Stimulated activated CD4-positive, alpha-beta T cell treated with anti-CD3 and anti-CD28 coated beads, Interleukin-4, amount 100 ng/mL, for 1 hour (primary cell): ENCODE data around the gene NR3C1.

Experiments used
- DNase-seq: peaks from one replicate; pipeline ENCODE4 v3.0.0-alpha.2; 2020

NR3C1 gene

GRCh38 chr5:143302341-143303045 is 101.0 kb downstream of the NR3C1 start:
- no peak for DNase-seq

GRCh38 chr5:143297756-143298155 is 105.7 kb downstream of the NR3C1 start:
- no peak for DNase-seq

GRCh38 chr5:143290125-143290524 is 113.4 kb downstream of the NR3C1 start:
- DNase-seq = no peak

- DNase-seq = no peak
Measured at GRCh38 chr5:143284521-143284920, 119.0 kb downstream of the NR3C1 start.

- DNase-seq = no peak
Measured at GRCh38 chr5:143284002-143284401, 119.5 kb downstream of the NR3C1 start.

GRCh38 chr5:143281226-143281625 is 122.3 kb downstream of the NR3C1 start:
- no peak for DNase-seq

GRCh38 chr5:143279698-143280097 is 123.8 kb downstream of the NR3C1 start:
- no peak for DNase-seq

- DNase-seq = no peak
Measured at GRCh38 chr5:143277536-143277935, 126.0 kb downstream of the NR3C1 start.

- no peak for DNase-seq
Measured at GRCh38 chr5:143275512-143276363, 127.7 kb downstream of the NR3C1 start.

GRCh38 chr5:143274952-143275351 is 128.5 kb downstream of the NR3C1 start:
- no peak for DNase-seq

- DNase-seq = no peak
Measured at GRCh38 chr5:143271431-143271830, 132.1 kb downstream of the NR3C1 start.

- no peak for DNase-seq
Measured at GRCh38 chr5:143268388-143268787, 135.1 kb downstream of the NR3C1 start.

- no peak for DNase-seq
Measured at GRCh38 chr5:143267186-143267585, 136.3 kb downstream of the NR3C1 start.

GRCh38 chr5:143265995-143266394 is 137.5 kb downstream of the NR3C1 start:
- DNase-seq = no peak

- DNase-seq = no peak
Measured at GRCh38 chr5:143263272-143263810, 140.1 kb downstream of the NR3C1 start.

GRCh38 chr5:143262393-143263174 is 140.9 kb downstream of the NR3C1 start:
- no peak for DNase-seq

- no peak for DNase-seq
Measured at GRCh38 chr5:143261748-143262392, 141.6 kb downstream of the NR3C1 start.

- DNase-seq = no peak
Measured at GRCh38 chr5:143259254-143259605, 144.3 kb downstream of the NR3C1 start.

GRCh38 chr5:143258559-143259253 is 144.8 kb downstream of the NR3C1 start:
- no peak for DNase-seq

- DNase-seq = no peak
Measured at GRCh38 chr5:143254819-143255218, 148.7 kb downstream of the NR3C1 start.

- no peak for DNase-seq
Measured at GRCh38 chr5:143251946-143252345, 151.5 kb downstream of the NR3C1 start.

GRCh38 chr5:143251190-143251589 is 152.3 kb downstream of the NR3C1 start:
- no peak for DNase-seq
